Transverse colon (tissue), 4 donors: Measurements from ENCODE around the gene RAB24. TPM values are rescaled to one million over a fixed set of nuclear protein-coding genes. Genes with fewer than 3 reads are reported as not detected.

Source experiments
- DNase-seq: peaks from one replicate; pipeline ENCODE4 v3.0.0-alpha.2; 2019
- H3K27ac ChIP-seq, 4 donors: fragments of 200-600 bp; sonication (generic); 2 replicates each; pipeline ENCODE4 v1.5.1; 2016 to 2018; ENCODE audit warnings: inconsistent platforms in 4 of 4
- H3K27me3 ChIP-seq: fragments of 200-600 bp; sonication (generic); 2 replicates; pipeline ENCODE4 v1.5.1; 2017; ENCODE audit warnings: inconsistent platforms
- H3K36me3 ChIP-seq, 4 donors: fragments of 200-600 bp; sonication (generic); 2 replicates each; pipeline ENCODE4 v1.5.1; 2017 to 2019; ENCODE audit warnings: inconsistent platforms in 4 of 4
- H3K4me1 ChIP-seq, 4 donors: fragments of 200-600 bp; sonication (generic); 2 replicates each; pipeline ENCODE4 v1.5.1; 2017 to 2020; ENCODE audit warnings: inconsistent platforms in 4 of 4
- H3K4me3 ChIP-seq, 4 donors: fragments of 200-600 bp; sonication (generic); 1 replicate in 1 of 4; 2 replicates in 3 of 4; pipeline versions ENCODE4 v1.5.1 to v1.6.1; 2017 to 2019; ENCODE audit warnings: inconsistent platforms in 4 of 4
- H3K9me3 ChIP-seq, 2 donors: fragments of 200-600 bp; sonication (generic); 2 replicates each; pipeline ENCODE4 v1.5.1; 2017 to 2019; ENCODE audit warnings: inconsistent platforms in 2 of 2
- EP300 ChIP-seq: sonication (generic); formaldehyde crosslinking; IDR thresholded peaks from one replicate; pipeline ENCODE4 v1.6.1; 2017; ENCODE audit warnings: antibody characterized with exemption, low read depth
- POLR2A ChIP-seq: fragments of 450-650 bp; IDR thresholded peaks from one replicate; pipeline ENCODE4 v1.6.1; 2016; ENCODE audit warnings: antibody characterized with exemption, mild to moderate bottlenecking, moderate library complexity
- POLR2AphosphoS5 ChIP-seq, 3 donors: sonication (generic); formaldehyde crosslinking; IDR thresholded peaks; one replicate each; pipeline ENCODE4 v1.6.1; 2016; ENCODE audit warnings: antibody characterized with exemption in 3 of 3
- WGBS, 2 donors: methylation state at CpG; one replicate each; pipeline ENCODE4 v1.1.5; 2018; ENCODE audit warnings: low coverage in 1 of 2; 5-methylcytosine and 5-hydroxymethylcytosine counted together
- in situ Hi-C, 4 donors: fragments of 200-750 bp; cut with MboI; loops; one replicate each; pipeline versions ENCODE4 v1.15.0 to v1.15.1; 2017; ENCODE audit warnings: low sequenced_read_pairs in 3 of 4, low pct_ligation_motif_present in 1 of 4, low pct_unique_long_range_greater_than_20kb in 1 of 4
- intact Hi-C: fragments of 100-400 bp; cut with DNase I; formaldehyde crosslinking; loops from one replicate; pipeline ENCODE4 v1.15.1; 2023; ENCODE audit warnings: low total_unique reads
- total RNA-seq, 4 donors: library from RNA; depleted of rRNA; stranded (reverse); fragments of >200 nt; gene quantifications; one replicate each; pipeline ENCODE4 v1.1.0, GENCODE V29; 2016
- TF ChIP-seq, protein P1 (sequence below), 5 experiments: fragments of 200-600 bp in 3 of 5; fragments of 450-650 bp in 2 of 5; sonication (generic) in 3 of 5; IDR thresholded peaks; 1 replicate in 2 of 5; 2 replicates in 3 of 5; pipeline ENCODE4 v1.5.1; 2016 to 2017; ENCODE audit warnings: antibody characterized with exemption in 5 of 5, inconsistent platforms in 3 of 5, mild to moderate bottlenecking in 2 of 5, moderate library complexity in 1 of 5

Gene RAB24
- total RNA-seq, 4 donors from 2014 or later: 38.2 to 68.1 (median 51.8) TPM

- H3K36me3 ChIP-seq: peaks cover 0 to 61% (median 15%) of the 10 kb centered on the region in 4 donors
- WGBS, 2 donors: 97 to 100% methylated on average over 1 to 4 of the region's 4 CpGs
Observed at GRCh38 chr5:177271113-177271512, 32.4 kb downstream of the RAB24 start.

GRCh38 chr5:177270653-177271052, 32.9 kb downstream of the RAB24 start:
- H3K4me1 ChIP-seq: no peaks in the 10 kb centered on the region
- no peak for DNase-seq
- H3K36me3 ChIP-seq: peaks cover 0 to 60% (median 14%) of the 10 kb centered on the region in 4 donors
- H3K4me3 ChIP-seq: no peak overlapping the region
- no peaks in the 10 kb centered on the region for H3K9me3 ChIP-seq
- intact Hi-C loops (no loop called here), in situ Hi-C loops (no loop called here)
- WGBS, 2 donors: 93% methylated on average over 3 of the region's 3 CpGs
- no peak for TF ChIP-seq POLR2A
- TF ChIP-seq POLR2AphosphoS5 (IDR thresholded peaks at IDR 0.05): no peak
- TF ChIP-seq, protein P1, sequence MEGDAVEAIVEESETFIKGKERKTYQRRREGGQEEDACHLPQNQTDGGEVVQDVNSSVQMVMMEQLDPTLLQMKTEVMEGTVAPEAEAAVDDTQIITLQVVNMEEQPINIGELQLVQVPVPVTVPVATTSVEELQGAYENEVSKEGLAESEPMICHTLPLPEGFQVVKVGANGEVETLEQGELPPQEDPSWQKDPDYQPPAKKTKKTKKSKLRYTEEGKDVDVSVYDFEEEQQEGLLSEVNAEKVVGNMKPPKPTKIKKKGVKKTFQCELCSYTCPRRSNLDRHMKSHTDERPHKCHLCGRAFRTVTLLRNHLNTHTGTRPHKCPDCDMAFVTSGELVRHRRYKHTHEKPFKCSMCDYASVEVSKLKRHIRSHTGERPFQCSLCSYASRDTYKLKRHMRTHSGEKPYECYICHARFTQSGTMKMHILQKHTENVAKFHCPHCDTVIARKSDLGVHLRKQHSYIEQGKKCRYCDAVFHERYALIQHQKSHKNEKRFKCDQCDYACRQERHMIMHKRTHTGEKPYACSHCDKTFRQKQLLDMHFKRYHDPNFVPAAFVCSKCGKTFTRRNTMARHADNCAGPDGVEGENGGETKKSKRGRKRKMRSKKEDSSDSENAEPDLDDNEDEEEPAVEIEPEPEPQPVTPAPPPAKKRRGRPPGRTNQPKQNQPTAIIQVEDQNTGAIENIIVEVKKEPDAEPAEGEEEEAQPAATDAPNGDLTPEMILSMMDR (IDR thresholded peaks at IDR 0.05): no peak
- TF ChIP-seq EP300: no peak
- no peak overlapping the region for H3K27ac ChIP-seq
- H3K27me3 ChIP-seq: no peaks in the 10 kb centered on the region

More at GRCh38 chr5:177271113-177271512, 32.4 kb downstream of the RAB24 start:
- Histone ChIP-seq H3K27me3 (no peaks in the 10 kb centered on the region), H3K27ac (no peak overlapping the region), H3K4me3 (no peak overlapping the region), H3K4me1 (no peaks in the 10 kb centered on the region), H3K9me3 (no peaks in the 10 kb centered on the region)
- intact Hi-C loops: no loop called here
- in situ Hi-C loops: no loop called here
- TF ChIP-seq POLR2AphosphoS5 (IDR thresholded peaks at IDR 0.05) (no peak), POLR2A (no peak), EP300 (no peak)
- TF ChIP-seq, protein P1 (IDR thresholded peaks at IDR 0.05): no peak
- no peak for DNase-seq

GRCh38 chr5:177269976-177270375, 33.5 kb downstream of the RAB24 start:
- DNase-seq: no peak
- Histone ChIP-seq H3K36me3 (peaks cover 0 to 58% (median 16%) of the 10 kb centered on the region in 4 donors), H3K27ac (no peak overlapping the region), H3K9me3 (no peaks in the 10 kb centered on the region), H3K4me3 (no peak overlapping the region), H3K27me3 (no peaks in the 10 kb centered on the region), H3K4me1 (no peaks in the 10 kb centered on the region)
- WGBS, 2 donors: 88 to 95% methylated on average over 3 of the region's 3 CpGs
- intact Hi-C loops: no loop called here
- in situ Hi-C loops: no loop called here
- TF ChIP-seq POLR2AphosphoS5 (IDR thresholded peaks at IDR 0.05) (no peak), POLR2A (no peak), EP300 (no peak)
- TF ChIP-seq, protein P1 (IDR thresholded peaks at IDR 0.05): no peak

DNA sequence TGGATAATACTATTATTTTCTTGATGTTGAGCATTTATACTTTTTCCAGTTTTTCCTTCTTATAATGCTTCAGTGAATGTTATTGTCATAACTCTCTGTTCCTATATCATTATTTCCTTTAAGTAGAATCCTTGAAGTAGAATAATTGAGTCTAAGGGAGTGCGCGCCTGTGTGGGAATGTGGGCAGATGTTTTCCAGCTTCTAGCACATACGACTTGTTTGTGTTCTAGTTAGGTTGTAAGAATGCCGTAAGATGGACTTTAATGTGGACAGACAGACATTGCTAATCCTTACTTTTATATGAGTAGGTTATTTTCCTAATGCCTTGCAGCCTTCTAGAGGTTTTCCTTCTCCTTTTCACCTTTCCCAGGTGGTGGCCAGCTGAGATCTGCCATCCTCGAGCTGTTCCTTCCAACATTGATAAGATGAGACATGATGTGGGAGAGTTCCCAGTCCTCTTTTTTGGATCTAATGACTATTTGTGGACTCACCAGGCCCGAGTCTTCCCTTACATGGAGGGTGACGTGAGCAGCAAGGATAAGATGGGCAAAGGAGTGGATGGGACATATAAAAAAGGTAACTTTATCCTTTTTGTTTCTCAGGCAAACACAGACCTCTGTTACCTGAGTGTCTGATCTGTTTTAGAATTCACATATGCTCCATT, 34.2 kb downstream of the RAB24 start:
- intact Hi-C loops: no loop called here
- H3K27ac ChIP-seq: no peak overlapping the region
- DNase-seq: no peak

More for the DNA sequence above, 34.2 kb downstream of the RAB24 start:
- Histone ChIP-seq H3K9me3 (no peaks in the 10 kb centered on the region), H3K36me3 (peaks cover 0 to 57% (median 16%) of the 10 kb centered on the region in 4 donors), H3K4me3 (no peak overlapping the region), H3K4me1 (no peaks in the 10 kb centered on the region), H3K27me3 (no peaks in the 10 kb centered on the region)
- 97 to 98% methylated on average over 7 of the region's 7 CpGs for WGBS, 2 donors
- TF ChIP-seq POLR2A: no peak
- no peak for TF ChIP-seq EP300
- TF ChIP-seq, protein P1 (IDR thresholded peaks at IDR 0.05): no peak
- TF ChIP-seq POLR2AphosphoS5 (IDR thresholded peaks at IDR 0.05): no peak
- in situ Hi-C loops: no loop called here
